GM10266 (cell line): ENCODE results near the gene TNS3.

Source experiments
- DNase-seq: peaks from one replicate; pipeline ENCODE4 v3.0.0; 2012; ENCODE audit errors: extremely low spot score
- CTCF ChIP-seq: IDR thresholded peaks from 2 replicates; pipeline ENCODE4 v1.5.1; 2012; ENCODE audit warnings: mild to moderate bottlenecking, low read depth; ENCODE audit not compliant: control insufficient read depth, insufficient read depth; ENCODE audit errors: missing control alignments

TNS3 gene

GRCh38 chr7:47338026-47338425, 243.9 kb downstream of the TNS3 start:
- DNase-seq = no peak
- TF ChIP-seq CTCF = no peak

- TF ChIP-seq CTCF = no peak
- peak; percentile 49 for DNase-seq
Observed at GRCh38 chr7:47337531-47337930, 244.4 kb downstream of the TNS3 start.

- no peak for DNase-seq
Observed at GRCh38 chr7:47336472-47337425, 245.2 kb downstream of the TNS3 start.

GRCh38 chr7:47335557-47336471, 246.1 kb downstream of the TNS3 start:
- no peak for TF ChIP-seq CTCF
- no peak for DNase-seq

More at GRCh38 chr7:47336472-47337425, 245.2 kb downstream of the TNS3 start:
- no peak for TF ChIP-seq CTCF

GRCh38 chr7:47335071-47335470, 246.8 kb downstream of the TNS3 start:
- DNase-seq = no peak

GRCh38 chr7:47333959-47334358, 248.0 kb downstream of the TNS3 start:
- DNase-seq = no peak
- no peak for TF ChIP-seq CTCF

More at GRCh38 chr7:47335071-47335470, 246.8 kb downstream of the TNS3 start:
- TF ChIP-seq CTCF = no peak
